GM18867 (cell line): ENCODE results near the gene RDH5.
"Not testable (repeated sequence)": the region's sequence is repeated elsewhere in the genome, so short reads cannot be mapped to it uniquely, and the experiment has no call there.

Experiments
- ATAC-seq: cut with Tn5 transposase; IDR thresholded peaks from one replicate; pipeline ENCODE4 v1.9.1; 2021; ENCODE audit warnings: mild to moderate bottlenecking, moderate library complexity; ENCODE audit not compliant: unreplicated experiment

RDH5 gene

DNA sequence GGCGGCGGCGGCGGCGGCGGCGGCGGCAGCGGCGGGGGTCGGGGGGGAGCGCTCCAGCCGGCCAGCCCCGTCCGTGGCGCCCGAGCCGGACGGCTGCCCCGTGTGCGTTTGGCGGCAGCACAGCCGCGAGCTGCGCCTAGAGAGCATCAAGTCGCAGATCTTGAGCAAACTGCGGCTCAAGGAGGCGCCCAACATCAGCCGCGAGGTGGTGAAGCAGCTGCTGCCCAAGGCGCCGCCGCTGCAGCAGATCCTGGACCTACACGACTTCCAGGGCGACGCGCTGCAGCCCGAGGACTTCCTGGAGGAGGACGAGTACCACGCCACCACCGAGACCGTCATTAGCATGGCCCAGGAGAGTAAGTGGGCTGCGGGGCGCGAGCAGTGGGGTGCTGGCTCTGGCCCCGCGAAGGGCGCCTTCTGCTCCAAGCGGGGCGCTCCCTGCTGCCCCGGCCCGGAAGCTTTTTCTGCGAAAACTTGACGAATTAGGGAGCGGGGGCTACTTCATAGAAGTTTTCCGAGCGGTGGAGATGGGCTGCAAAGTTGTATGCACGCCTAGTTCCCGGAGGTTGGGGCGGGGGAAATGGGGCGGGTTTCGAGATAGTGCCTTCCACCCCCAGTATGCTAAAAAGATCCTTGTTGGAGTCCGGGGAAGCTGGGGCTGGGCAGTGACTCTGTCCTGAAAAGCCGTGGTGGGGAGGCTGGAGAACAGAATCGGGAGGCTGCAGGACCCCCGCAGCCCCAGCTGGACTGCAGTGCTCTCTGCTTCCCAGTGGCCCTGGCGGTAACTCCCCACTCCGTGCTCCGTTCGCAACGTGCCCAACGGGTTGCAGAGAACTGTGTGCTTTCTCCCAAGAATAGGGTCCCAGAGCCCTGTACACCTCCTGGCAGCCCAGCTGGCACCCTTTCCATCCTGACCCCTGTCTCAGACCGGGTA lies 23.5 kb downstream of the RDH5 start:
- ATAC-seq: peak; percentile 58

DNA sequence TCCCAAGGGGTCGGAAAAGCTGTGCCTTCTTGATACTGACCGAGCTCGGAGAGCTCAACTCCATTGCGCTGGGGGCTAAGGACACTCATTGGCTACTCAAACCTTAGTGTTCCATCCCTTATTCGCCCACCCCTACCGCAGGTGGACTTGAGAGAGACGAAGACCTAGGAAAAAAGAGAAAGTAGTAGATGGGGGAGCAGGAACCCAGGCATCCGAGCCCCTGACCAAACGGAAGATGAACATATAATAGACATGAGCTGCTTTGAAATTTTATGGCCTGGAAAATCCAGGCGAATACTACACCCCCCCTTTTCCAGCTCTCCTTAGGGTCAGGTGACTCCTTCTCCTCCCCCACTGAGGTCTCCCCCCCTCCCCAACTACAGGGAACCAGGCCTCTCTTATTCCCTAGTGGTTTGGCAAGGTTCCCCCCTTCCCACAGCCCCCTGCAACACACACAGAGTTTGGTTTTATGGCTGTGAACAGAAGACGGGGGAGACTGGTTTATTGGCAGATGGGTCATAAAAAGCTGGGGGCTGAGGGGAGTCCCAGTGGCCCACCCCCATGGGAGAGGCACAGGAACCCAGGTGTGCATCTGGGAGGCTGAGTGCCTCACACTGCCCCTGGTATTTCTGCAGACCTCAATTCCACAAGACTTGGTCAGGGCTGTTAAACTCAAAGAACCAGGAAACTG lies 24.3 kb downstream of the RDH5 start:
- ATAC-seq: no peak

- no peak for ATAC-seq
These were observed 25.4 kb downstream of the RDH5 start for GRCh38 chr12:55745361-55746173.

DNA sequence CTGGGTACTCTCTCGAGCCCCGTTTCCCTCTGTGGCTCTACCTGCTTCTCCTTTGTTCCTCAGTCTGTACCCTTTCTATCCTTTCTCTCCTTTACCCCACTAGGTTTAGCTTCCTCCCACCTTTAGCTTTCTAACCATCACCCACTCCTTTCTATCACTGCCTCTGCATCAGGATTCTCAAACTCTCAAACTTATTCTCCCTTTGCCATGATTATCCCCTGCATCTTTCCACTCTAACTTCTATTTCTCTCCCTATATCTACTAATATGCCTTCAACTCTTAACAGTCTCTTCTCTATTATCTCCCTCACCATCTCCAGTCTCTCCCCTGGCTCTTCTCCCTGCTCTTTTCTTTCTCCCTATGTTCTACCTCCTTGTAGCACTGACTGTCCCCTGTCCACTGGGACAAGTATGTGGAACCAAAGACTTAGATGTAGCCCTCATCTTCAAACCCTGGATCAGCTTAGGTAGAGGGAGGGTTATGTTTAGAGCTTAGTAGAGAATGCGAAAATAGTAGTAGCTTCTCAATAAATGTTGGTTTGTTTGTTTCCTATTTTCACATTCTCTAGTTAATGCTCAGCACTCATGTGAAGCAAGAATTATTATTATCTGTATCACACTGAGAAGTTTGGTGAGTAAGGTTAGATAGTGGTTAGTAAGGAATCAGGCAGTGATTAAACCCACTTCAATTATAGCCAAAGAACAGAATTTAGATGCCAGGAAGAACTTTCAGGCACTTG lies 26.1 kb downstream of the RDH5 start:
- ATAC-seq: no peak

- no peak for ATAC-seq
These were observed 26.7 kb downstream of the RDH5 start for GRCh38 chr12:55746913-55747231.

DNA sequence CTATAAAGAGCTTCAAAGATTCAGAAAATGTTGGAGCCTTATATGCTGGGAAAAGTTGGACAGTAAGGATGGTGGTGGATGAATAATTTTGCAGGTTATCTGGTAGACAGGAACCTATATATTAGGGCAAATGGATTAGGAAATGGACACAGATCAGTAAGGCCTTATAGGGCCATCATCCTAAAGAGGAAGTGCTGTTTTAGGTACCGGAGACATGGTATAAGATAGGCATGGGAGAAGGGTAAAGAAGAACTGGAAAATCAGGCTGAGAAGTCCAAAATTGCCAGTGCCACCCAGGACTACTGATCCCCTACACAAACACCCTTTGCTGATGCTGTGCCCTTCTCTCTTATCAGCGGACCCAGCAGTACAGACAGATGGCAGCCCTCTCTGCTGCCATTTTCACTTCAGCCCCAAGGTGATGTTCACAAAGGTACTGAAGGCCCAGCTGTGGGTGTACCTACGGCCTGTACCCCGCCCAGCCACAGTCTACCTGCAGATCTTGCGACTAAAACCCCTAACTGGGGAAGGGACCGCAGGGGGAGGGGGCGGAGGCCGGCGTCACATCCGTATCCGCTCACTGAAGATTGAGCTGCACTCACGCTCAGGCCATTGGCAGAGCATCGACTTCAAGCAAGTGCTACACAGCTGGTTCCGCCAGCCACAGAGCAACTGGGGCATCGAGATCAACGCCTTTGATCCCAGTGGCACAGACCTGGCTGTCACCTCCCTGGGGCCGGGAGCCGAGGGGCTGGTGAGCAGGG lies 28.2 kb downstream of the RDH5 start:
- no peak for ATAC-seq

- ATAC-seq: no peak
These were observed 35.1 kb downstream of the RDH5 start for GRCh38 chr12:55755246-55755645.

- no peak for ATAC-seq
These were observed 37.5 kb downstream of the RDH5 start for GRCh38 chr12:55757701-55758100.

- not testable (repeated sequence) for ATAC-seq
These were observed 38.4 kb downstream of the RDH5 start for GRCh38 chr12:55758575-55758974.

DNA sequence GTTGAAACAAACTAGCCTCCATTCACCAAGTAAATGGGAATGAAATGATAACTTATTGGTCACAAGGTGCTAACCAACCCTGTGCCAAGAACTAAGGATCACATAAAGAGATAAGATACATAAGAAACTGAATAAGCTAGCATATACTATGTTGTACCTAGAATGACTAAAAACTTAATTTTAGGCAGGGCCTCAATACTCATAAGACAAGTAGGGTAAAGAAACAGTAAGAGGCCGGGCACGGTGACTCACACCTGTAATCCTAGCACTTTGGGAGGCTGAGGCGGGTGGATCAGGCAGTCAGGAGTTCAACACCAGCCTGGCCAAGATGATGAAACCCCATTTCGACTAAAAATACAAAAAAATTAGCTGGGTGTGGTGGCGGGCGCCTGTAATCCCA lies 40.5 kb downstream of the RDH5 start:
- ATAC-seq: no peak

GRCh38 chr12:55762646-55763045 lies 42.5 kb downstream of the RDH5 start:
- no peak for ATAC-seq

DNA sequence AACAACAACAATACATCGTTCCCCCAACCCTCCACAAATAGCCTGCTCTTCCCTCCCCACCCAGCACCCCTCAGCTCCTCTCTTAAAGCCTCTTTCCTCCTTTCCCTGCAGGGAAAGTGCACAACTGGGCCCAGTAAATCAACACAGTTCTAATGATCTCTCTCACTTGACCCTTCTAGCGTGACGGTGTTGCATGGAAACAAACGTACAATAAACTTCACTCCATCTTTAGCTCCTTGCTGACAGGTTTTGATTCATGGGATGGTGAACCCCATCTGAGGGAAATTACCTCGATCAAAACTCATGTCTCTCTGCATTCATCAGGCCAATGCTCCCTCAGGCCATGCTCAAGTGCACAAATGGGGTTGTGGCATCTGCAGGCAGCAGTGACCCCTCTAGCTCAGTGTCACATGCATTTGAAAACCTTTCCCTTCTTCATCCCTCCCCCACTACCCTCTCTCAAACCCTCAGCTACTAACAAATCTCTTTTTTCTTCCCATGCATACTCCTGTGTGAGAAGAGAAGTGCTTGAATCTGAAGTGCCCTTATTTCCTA lies 45.6 kb downstream of the RDH5 start:
- no peak for ATAC-seq

DNA sequence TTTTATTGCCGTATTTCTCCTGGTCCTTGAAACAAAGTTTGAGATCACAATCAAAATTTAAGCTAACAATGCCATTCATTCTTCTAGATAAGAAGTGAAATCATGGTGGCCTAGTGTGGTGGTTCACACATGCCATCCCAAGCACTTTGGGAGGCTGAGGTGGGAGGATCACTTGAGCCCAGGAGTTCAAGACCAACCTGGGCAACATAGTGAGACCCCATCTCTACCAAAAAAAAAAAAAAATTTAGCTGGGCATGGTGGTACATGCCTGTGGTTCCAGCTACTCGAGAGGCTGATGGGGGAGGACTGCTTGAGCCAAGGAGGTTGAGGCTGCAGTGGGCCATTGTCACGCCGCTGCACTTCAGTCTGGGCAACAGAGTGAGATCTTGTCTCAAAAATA lies 47.0 kb downstream of the RDH5 start:
- no peak for ATAC-seq

- no peak for ATAC-seq
These were observed 51.5 kb downstream of the RDH5 start for GRCh38 chr12:55771736-55772135.
